Measurements from ENCODE around the gene FAM171A1.
"Not testable (repeated sequence)": the region's sequence is repeated elsewhere in the genome, so short reads cannot be mapped to it uniquely, and the experiment has no call there.

The FAM171A1 gene

DNA sequence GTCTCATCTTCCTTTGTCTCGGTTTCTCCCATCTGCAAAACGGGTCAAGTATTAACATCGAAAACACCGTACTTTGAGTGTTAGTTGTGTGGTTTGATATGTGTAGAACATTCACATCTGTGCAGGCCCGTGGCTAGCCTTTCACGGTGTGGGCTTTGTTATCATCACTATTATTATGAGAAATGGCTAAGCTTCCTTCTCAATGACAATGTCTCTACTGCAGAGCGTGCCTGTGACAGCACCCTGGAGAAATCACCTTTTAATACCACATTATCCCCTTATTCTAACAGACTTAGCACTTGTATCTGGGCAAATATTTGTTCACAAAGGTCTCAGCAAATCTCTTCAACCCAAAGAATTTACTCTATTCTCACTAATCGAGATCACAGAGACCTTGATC, 55.8 kb downstream of the FAM171A1 start:
- DNase-seq, result no peak

GRCh38 chr10:15314482-15315045, 56.5 kb downstream of the FAM171A1 start:
- no peak for DNase-seq

GRCh38 chr10:15313843-15314242, 57.2 kb downstream of the FAM171A1 start:
- DNase-seq, result no peak

- DNase-seq, result no peak
These were observed 58.0 kb downstream of the FAM171A1 start for GRCh38 chr10:15313047-15313446.

DNA sequence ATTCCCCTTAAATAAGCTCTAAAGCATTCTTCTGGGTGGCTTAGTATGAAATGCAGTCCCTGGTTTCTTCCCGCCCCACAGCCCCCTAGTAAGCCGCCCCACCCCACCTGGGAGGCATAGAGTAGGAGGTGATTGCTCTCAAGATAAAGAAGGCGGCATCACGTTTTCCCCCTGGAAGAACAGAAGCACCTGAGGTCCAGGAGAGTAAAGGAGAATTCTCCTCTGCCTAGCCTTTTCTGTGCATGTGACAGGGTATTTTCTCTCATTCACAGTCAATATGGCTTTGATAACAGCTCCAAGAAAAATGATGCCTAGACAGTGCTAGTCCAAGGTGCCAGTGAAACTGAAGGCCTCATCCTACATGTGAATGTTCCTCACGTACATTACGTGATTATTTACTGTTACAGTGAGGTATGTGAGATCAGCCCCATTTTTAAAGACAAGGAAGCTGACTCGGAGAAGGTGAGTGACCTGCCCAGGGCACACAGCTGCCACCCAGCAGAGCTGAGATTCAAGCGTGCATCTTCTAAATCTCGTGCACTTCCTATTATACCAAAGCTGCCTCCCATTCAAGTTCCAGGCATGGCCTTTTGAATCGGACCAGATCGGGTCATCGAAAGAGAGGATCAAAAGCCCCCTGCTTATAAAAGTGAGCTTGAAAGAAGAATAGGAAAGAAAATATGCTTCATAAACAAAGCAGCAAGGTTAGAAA, 59.4 kb downstream of the FAM171A1 start:
- DNase-seq, result no peak

- no peak for DNase-seq
These were observed 60.1 kb downstream of the FAM171A1 start for GRCh38 chr10:15310776-15311568.

- no peak for DNase-seq
These were observed 61.9 kb downstream of the FAM171A1 start for GRCh38 chr10:15309221-15309620.

GRCh38 chr10:15306735-15307280, 64.3 kb downstream of the FAM171A1 start:
- DNase-seq, result no peak

- no peak for DNase-seq
These were observed 65.5 kb downstream of the FAM171A1 start for GRCh38 chr10:15305634-15306033.

- DNase-seq, result no peak
These were observed 65.9 kb downstream of the FAM171A1 start for GRCh38 chr10:15305161-15305560.

DNA sequence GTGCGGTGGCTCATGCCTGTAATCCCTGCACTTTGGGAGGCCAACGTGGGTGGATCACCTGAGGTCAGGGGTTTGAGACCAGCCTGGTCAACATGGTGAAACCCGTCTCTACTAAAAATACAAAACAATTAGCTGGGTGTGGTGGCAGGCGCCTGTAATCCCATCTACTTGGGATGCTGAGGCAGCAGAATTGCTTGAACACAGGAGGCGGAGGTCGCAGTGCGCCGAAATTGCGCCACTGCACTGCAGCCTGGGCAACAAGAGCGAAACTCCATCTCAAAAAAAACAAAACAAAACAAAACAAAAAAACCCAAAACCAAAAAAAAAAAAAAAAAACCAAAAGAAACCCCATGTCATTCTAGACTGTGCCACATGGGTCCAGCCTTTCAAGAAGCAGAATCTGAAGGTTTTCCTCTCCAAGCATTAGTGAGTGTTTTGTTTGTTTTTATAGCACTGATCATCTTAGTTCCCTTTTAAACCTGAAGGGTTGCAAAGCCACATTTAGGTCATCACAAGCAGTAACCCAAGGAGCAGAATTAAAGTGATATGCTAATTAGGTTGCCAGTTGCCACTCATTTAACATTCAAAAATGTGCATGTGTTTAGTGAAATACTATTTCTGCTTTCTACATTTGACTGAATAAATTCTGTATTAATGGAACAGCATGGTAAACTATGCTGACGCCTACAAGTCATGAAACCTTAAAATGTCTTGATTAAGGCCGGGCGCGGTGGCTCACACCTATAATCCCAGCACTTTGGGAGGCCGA, 68.7 kb downstream of the FAM171A1 start:
- not testable (repeated sequence) for DNase-seq

GRCh38 chr10:15300697-15301096, 70.4 kb downstream of the FAM171A1 start:
- DNase-seq, result no peak

DNA sequence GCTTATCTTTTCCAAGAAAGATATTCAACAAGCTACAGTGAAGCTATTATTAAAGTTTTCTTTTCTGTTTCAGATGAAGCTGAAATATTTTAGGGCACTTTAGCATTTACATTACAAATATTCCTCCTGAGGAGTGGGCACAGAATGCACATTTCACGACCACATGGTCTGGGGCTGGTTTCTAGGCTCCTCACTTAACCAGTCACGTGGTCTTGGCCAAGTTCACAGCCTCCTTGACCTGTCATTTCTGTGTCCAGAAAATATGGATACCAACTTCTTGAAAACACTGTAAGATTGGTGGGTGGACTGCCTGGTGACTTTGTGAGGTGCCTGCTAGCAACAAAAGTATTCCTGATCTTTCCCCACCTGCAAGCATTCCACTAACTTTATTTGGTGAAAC, 70.9 kb downstream of the FAM171A1 start:
- DNase-seq, result no peak

GRCh38 chr10:15296701-15297100, 74.4 kb downstream of the FAM171A1 start:
- DNase-seq, result no peak

DNA sequence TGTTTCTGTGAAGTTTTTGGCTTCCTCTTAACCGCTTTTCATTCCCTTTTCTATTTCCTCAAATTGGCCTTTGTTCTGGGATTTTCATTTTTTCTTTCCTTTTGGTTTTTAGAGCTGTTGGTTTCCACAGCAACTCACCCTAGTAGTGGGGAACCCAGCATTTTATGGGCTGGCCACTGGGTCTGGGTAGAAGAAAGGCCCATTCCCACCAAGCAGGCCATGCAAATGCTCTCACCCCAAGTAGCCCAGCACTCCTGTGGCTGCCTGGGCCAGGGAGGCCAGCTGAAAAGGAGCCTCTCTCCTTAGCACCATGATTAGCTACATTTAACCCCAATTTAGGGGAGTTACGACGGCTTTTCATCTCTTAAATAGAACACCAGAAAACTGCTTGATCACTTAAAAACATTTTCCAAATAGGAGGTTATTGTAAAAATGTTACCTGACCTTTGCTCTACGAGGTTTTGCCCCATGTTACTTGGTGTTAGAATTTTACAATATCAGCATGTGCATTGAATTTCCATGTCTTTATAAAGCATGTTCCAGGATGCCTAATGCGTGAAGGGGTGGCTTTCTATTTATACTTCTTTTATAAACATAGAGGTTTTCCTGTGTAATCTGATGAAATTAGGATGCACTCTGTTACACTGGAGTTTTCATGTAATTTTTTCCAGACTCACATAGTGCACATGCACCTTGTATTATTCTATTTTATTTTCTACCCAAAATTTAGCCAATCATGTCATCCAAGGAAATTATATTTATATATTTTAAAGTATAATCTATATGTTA, 75.4 kb downstream of the FAM171A1 start:
- no peak for DNase-seq

- no peak for DNase-seq
These were observed 76.9 kb downstream of the FAM171A1 start for GRCh38 chr10:15293862-15294842.

- no peak for DNase-seq
These were observed 80.4 kb downstream of the FAM171A1 start for GRCh38 chr10:15290671-15291070.

GRCh38 chr10:15290150-15290549, 80.9 kb downstream of the FAM171A1 start:
- DNase-seq, result no peak

DNA sequence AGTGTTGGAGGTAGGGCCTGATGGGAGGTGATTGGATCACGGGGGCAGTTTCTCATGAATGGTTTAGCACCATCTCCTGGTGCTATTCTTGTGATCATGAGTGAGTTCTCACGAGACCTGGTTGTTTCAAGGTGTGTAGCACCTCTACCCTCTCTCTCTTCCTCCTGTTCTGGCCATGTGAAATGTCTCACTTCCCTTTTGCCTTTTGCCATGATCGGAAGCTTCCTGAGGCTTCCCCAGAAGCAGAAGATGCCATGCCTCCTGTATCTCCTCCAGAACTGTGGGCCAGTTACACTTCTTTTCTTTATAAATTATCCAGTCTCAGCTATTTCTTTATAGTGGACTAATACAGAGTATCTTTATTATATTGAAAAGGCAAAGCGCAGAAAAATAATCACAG, 90.1 kb downstream of the FAM171A1 start:
- DNase-seq, result no peak

DNA sequence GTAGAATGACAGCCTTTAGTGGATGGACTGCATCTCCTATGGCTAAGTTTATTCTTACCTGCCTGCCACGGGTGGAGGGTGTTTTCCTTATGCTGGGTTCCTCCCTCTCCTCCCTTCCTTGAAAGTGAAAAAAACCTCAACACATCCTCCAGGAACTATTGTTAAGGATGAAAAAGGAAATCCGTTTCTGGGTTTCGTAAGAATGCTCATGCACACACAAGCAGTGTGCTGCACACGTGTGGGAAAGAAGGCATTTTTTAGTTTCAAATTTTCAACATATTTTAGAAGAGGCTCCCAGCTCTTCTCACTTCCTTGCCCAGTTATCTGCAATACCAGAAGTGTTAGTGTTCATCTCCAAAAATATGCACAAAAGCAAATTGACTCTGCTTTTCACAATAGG, 90.6 kb downstream of the FAM171A1 start:
- DNase-seq, result no peak

- DNase-seq, result no peak
These were observed 91.9 kb downstream of the FAM171A1 start for GRCh38 chr10:15279236-15279635.
